Endothelial cell of umbilical vein (primary cell): ENCODE data around the gene WDR77.

ENCODE experiments used
- CTCF ChIP-seq, 2 donors: IDR thresholded peaks; 1 replicate in 1 of 2; 2 replicates in 1 of 2; pipeline ENCODE4 v1.5.1; 2011; ENCODE audit warnings: low read length in 2 of 2, mild to moderate bottlenecking in 2 of 2, moderate library complexity in 2 of 2, control low read depth in 1 of 2, inconsistent platforms in 1 of 2, low read depth in 1 of 2; ENCODE audit not compliant: insufficient read depth in 1 of 2; ENCODE audit errors: extremely low read depth in 1 of 2
- EZH2 ChIP-seq: IDR thresholded peaks from 2 replicates; pipeline ENCODE4 v1.6.1; 2012; ENCODE audit warnings: borderline replicate concordance, low read depth, mild to moderate bottlenecking, moderate library complexity, low read length, inconsistent platforms; ENCODE audit not compliant: severe bottlenecking
- FOS ChIP-seq: IDR thresholded peaks from 2 replicates; pipeline ENCODE4 v1.6.1; 2011; ENCODE audit warnings: mild to moderate bottlenecking, low read length, moderate library complexity, borderline replicate concordance; ENCODE audit not compliant: insufficient read depth
- GATA2 ChIP-seq: IDR thresholded peaks from 2 replicates; pipeline ENCODE4 v1.7.0; 2011; ENCODE audit warnings: low read depth, mild to moderate bottlenecking, moderate library complexity, mixed read lengths, low read length; ENCODE audit not compliant: insufficient read length, insufficient read depth
- JUN ChIP-seq: IDR thresholded peaks from 2 replicates; pipeline ENCODE4 v1.6.1; 2011; ENCODE audit warnings: borderline replicate concordance, low read depth; ENCODE audit not compliant: insufficient read length, insufficient read depth
- MAX ChIP-seq: IDR thresholded peaks from 2 replicates; pipeline ENCODE4 v1.6.1; 2011; ENCODE audit not compliant: insufficient read depth, insufficient read length
- MYC ChIP-seq: IDR thresholded peaks from one replicate; pipeline ENCODE4 v1.6.1; 2011; ENCODE audit warnings: mild to moderate bottlenecking, low read depth, low read length
- POLR2A ChIP-seq: IDR thresholded peaks from 2 replicates; pipeline ENCODE4 v1.6.1; 2012; ENCODE audit warnings: low read depth, mild to moderate bottlenecking, control low read depth, low read length
- POLR2AphosphoS5 ChIP-seq: IDR thresholded peaks from 2 replicates; pipeline ENCODE4 v1.6.1; 2012; ENCODE audit warnings: low read depth, mild to moderate bottlenecking, control low read depth, low read length, moderate library complexity; ENCODE audit not compliant: insufficient read depth

- TF ChIP-seq CTCF (IDR thresholded peaks at IDR 0.05; ENCODE audit: extremely low read depth in 1 of 2, insufficient read depth in 1 of 2, low read depth in 1 of 2, low read length in 2 of 2) = no peak
- TF ChIP-seq MAX = no peak
- no peak for TF ChIP-seq POLR2AphosphoS5
- TF ChIP-seq FOS = no peak
- no peak for TF ChIP-seq POLR2A
- no peak for TF ChIP-seq GATA2
- TF ChIP-seq JUN = no peak
- TF ChIP-seq EZH2 = no peak
- no peak for TF ChIP-seq MYC
Measured at GRCh38 chr1:111452581-111452980, 3.5 kb upstream of the WDR77 start.
